H1 (cell line): ENCODE data around the gene RTTN. TPM values are rescaled to one million over a fixed set of nuclear protein-coding genes. Genes with fewer than 3 reads are reported as not detected.

Experiments
- CTCF ChIA-PET: fragments of 300-600 bp; sonication (Branson Sonifier 250); formaldehyde crosslinking; loops from one replicate; lab custom pipeline; 2021; ENCODE audit not compliant: partially characterized antibody; lab: Charles Lee
- POLR2A ChIA-PET: fragments of 300-600 bp; sonication (Branson Sonifier 250); formaldehyde crosslinking; loops from one replicate; lab custom pipeline; 2021; ENCODE audit warnings: inconsistent platforms; ENCODE audit not compliant: partially characterized antibody; lab: Charles Lee
- DNase-seq, 2 experiments: peaks; one replicate each; pipeline versions ENCODE4 v3.0.0 to v3.0.0-alpha.2; 2010 to 2022; ENCODE audit warnings: low spot score in 2 of 2, low read depth in 1 of 2, mixed read lengths in 1 of 2
- FAIRE-seq: peaks from 2 replicates; lab custom pipeline; 2011; peaks lifted over from hg19 to GRCh38; lab: Jason Lieb, UNC
- H2AFZ ChIP-seq: 2 replicates; pipeline ENCODE4 v1.8.1; 2012; ENCODE audit warnings: low read length, inconsistent platforms
- H2AK5ac ChIP-seq: 2 replicates; pipeline ENCODE4 v1.6.1; 2013; ENCODE audit warnings: low read depth, low read length
- H2BK120ac ChIP-seq: replicated peaks from 2 replicates; pipeline ENCODE3; 2013; ENCODE audit warnings: low read depth, low read length, inconsistent platforms
- H2BK12ac ChIP-seq: 2 replicates; pipeline ENCODE4 v1.6.1; 2013; ENCODE audit warnings: low read depth, low read length
- H2BK15ac ChIP-seq: 2 replicates; pipeline ENCODE4 v1.6.1; 2013; ENCODE audit warnings: low read length
- H2BK20ac ChIP-seq: 2 replicates; pipeline ENCODE4 v1.6.1; 2013; ENCODE audit warnings: low read length
- H2BK5ac ChIP-seq: 2 replicates; pipeline ENCODE4 v1.6.1; 2013; ENCODE audit warnings: low read depth, low read length
- H3K14ac ChIP-seq: 2 replicates; pipeline ENCODE4 v1.6.1; 2013; ENCODE audit warnings: inconsistent platforms; ENCODE audit not compliant: insufficient read length
- H3K18ac ChIP-seq: 2 replicates; pipeline ENCODE4 v1.6.1; 2013; ENCODE audit warnings: low read length; ENCODE audit errors: extremely low read depth
- H3K23ac ChIP-seq: 2 replicates; pipeline ENCODE4 v1.6.1; 2013; ENCODE audit warnings: inconsistent platforms; ENCODE audit not compliant: insufficient read length
- H3K23me2 ChIP-seq: 2 replicates; pipeline ENCODE4 v1.6.1; 2013; ENCODE audit warnings: low read depth, low read length
- H3K27ac ChIP-seq: 2 replicates; pipeline ENCODE4 v1.6.1; 2011; ENCODE audit warnings: low read depth, low read length, inconsistent platforms
- H3K27me3 ChIP-seq, 4 experiments: replicated peaks in 1 of 4; 1 replicate in 1 of 4; 2 replicates in 3 of 4; pipeline versions ENCODE4 v1.6.1 to v1.8.1; 2011 to 2013; ENCODE audit warnings: low read length in 3 of 4, mild to moderate bottlenecking in 3 of 4, inconsistent platforms in 2 of 4, mixed read lengths in 2 of 4, moderate library complexity in 1 of 4; ENCODE audit not compliant: control insufficient read depth in 3 of 4, insufficient read depth in 3 of 4; ENCODE audit errors: extremely low read depth in 1 of 4
- H3K36me3 ChIP-seq, 4 experiments: 2 replicates each; pipeline versions ENCODE4 v1.6.1 to v1.8.1; 2011 to 2013; ENCODE audit warnings: mild to moderate bottlenecking in 4 of 4, low read length in 3 of 4, moderate library complexity in 2 of 4, control low read depth in 1 of 4, inconsistent platforms in 1 of 4; ENCODE audit not compliant: insufficient read depth in 4 of 4, control insufficient read depth in 2 of 4
- H3K4ac ChIP-seq: replicated peaks from 2 replicates; pipeline ENCODE3; 2013; ENCODE audit warnings: low read length, low read depth, mixed read lengths, inconsistent platforms; ENCODE audit not compliant: insufficient read length
- H3K4me1 ChIP-seq, 4 experiments: replicated peaks in 1 of 4; 1 replicate in 1 of 4; 2 replicates in 3 of 4; pipeline versions ENCODE4 v1.6.1 to v1.8.1; 2011 to 2013; ENCODE audit warnings: low read length in 3 of 4, inconsistent platforms in 2 of 4, mixed read lengths in 1 of 4; ENCODE audit not compliant: insufficient read depth in 4 of 4, control insufficient read depth in 3 of 4
- H3K4me2 ChIP-seq, 2 experiments: 2 replicates each; pipeline versions ENCODE4 v1.6.1 to v1.8.1; 2011 to 2013; ENCODE audit warnings: low read depth in 2 of 2, low read length in 2 of 2, control low read depth in 1 of 2, inconsistent platforms in 1 of 2, mild to moderate bottlenecking in 1 of 2; ENCODE audit not compliant: insufficient read depth in 1 of 2
- H3K4me3 ChIP-seq, 4 experiments: fragments of 200-600, 300-600 bp in 1 of 4; sonication (generic), shearing (Covaris generic), sonication (Bioruptor Twin) in 1 of 4; 2 replicates each; pipeline versions ENCODE4 v1.5.1 to v1.8.1; 2011 to 2016; ENCODE audit warnings: low read length in 4 of 4, low read depth in 3 of 4, control low read depth in 2 of 4, inconsistent platforms in 2 of 4, mild to moderate bottlenecking in 2 of 4, mixed read lengths in 1 of 4, moderate library complexity in 1 of 4; ENCODE audit not compliant: insufficient read depth in 2 of 4; ENCODE audit errors: extremely low read depth in 1 of 4
- H3K56ac ChIP-seq: replicated peaks from 2 replicates; pipeline ENCODE3; 2013; ENCODE audit warnings: low read depth, mild to moderate bottlenecking, mixed read lengths, low read length, inconsistent platforms; ENCODE audit not compliant: insufficient read length
- H3K79me1 ChIP-seq: 2 replicates; pipeline ENCODE4 v1.6.1; 2013; ENCODE audit warnings: low read depth, low read length, control low read depth
- H3K79me2 ChIP-seq, 2 experiments: 2 replicates each; pipeline versions ENCODE4 v1.6.1 to v1.8.1; 2012 to 2013; ENCODE audit warnings: low read length in 2 of 2, mild to moderate bottlenecking in 2 of 2, inconsistent platforms in 1 of 2; ENCODE audit not compliant: insufficient read depth in 2 of 2, control insufficient read depth in 1 of 2
- H3K9ac ChIP-seq, 4 experiments: replicated peaks in 1 of 4; 1 replicate in 1 of 4; 2 replicates in 3 of 4; pipeline versions ENCODE4 v1.6.1 to v1.8.1; 2011 to 2013; ENCODE audit warnings: low read depth in 3 of 4, low read length in 3 of 4, control low read depth in 2 of 4, mild to moderate bottlenecking in 2 of 4, moderate library complexity in 2 of 4, inconsistent platforms in 1 of 4; ENCODE audit errors: extremely low read depth in 1 of 4
- H3K9me3 ChIP-seq, 2 experiments: 2 replicates each; pipeline versions ENCODE4 v1.6.1 to v1.8.1; 2012 to 2013; ENCODE audit warnings: mild to moderate bottlenecking in 2 of 2, moderate library complexity in 2 of 2, control low read depth in 1 of 2, inconsistent platforms in 1 of 2, low read depth in 1 of 2, low read length in 1 of 2, mixed read lengths in 1 of 2; ENCODE audit not compliant: insufficient read depth in 2 of 2
- H4K20me1 ChIP-seq, 2 experiments: replicated peaks in 1 of 2; 2 replicates each; pipeline versions ENCODE3 to v1.8.1; 2011 to 2013; ENCODE audit warnings: inconsistent platforms in 2 of 2, low read length in 2 of 2, mild to moderate bottlenecking in 1 of 2; ENCODE audit not compliant: insufficient read depth in 2 of 2, control insufficient read depth in 1 of 2
- H4K5ac ChIP-seq: 2 replicates; pipeline ENCODE4 v1.6.1; 2013; ENCODE audit warnings: low read length, low read depth, mixed read lengths, inconsistent platforms; ENCODE audit not compliant: insufficient read length
- H4K8ac ChIP-seq: 2 replicates; pipeline ENCODE4 v1.8.0; 2013; ENCODE audit warnings: mild to moderate bottlenecking, moderate library complexity, low read length, inconsistent platforms; ENCODE audit not compliant: insufficient read depth; ENCODE audit errors: extremely low read depth
- H4K91ac ChIP-seq: replicated peaks from 2 replicates; pipeline ENCODE3; 2013; ENCODE audit warnings: low read length, mixed read lengths, inconsistent platforms; ENCODE audit not compliant: insufficient read length
- CTBP2 ChIP-seq: IDR thresholded peaks from 2 replicates; pipeline ENCODE4 v1.7.0; 2011; ENCODE audit warnings: borderline replicate concordance, mild to moderate bottlenecking, moderate library complexity, mixed read lengths, low read length; ENCODE audit not compliant: insufficient read depth, insufficient read length
- E2F6 ChIP-seq: IDR thresholded peaks from 2 replicates; pipeline ENCODE4 v1.6.1; 2012; ENCODE audit warnings: inconsistent platforms
- KDM4A ChIP-seq: IDR thresholded peaks from one replicate; pipeline ENCODE4 v1.7.1; 2012; ENCODE audit warnings: low read depth, mild to moderate bottlenecking, moderate library complexity, low read length, inconsistent platforms; ENCODE audit not compliant: severe bottlenecking
- POLR2A ChIP-seq, 2 experiments: IDR thresholded peaks; 1 replicate in 1 of 2; 2 replicates in 1 of 2; pipeline ENCODE4 v1.6.1; 2011; ENCODE audit warnings: low read depth in 2 of 2, low read length in 2 of 2, mild to moderate bottlenecking in 2 of 2; ENCODE audit errors: control extremely low read depth in 1 of 2
- POU5F1 ChIP-seq: IDR thresholded peaks from 2 replicates; pipeline ENCODE4 v1.6.1; 2011; ENCODE audit warnings: low read depth, mild to moderate bottlenecking, low read length, moderate library complexity
- RNF2 ChIP-seq: fragments of 200-900, 300-1000 bp; sonication (generic); IDR thresholded peaks from 2 replicates; pipeline ENCODE4 v1.7.1; 2016; ENCODE audit warnings: borderline replicate concordance, low read depth, mild to moderate bottlenecking, antibody characterized with exemption, low read length; ENCODE audit not compliant: poor library complexity, severe bottlenecking; ENCODE audit errors: missing control alignments
- SAP30 ChIP-seq: fragments of 300-600 bp; sonication (generic); IDR thresholded peaks from 2 replicates; pipeline ENCODE4 v1.7.1; 2012; ENCODE audit warnings: low read length, moderate library complexity, mild to moderate bottlenecking, inconsistent platforms; ENCODE audit not compliant: insufficient read depth, insufficient replicate concordance
- SIN3A ChIP-seq, 2 experiments: IDR thresholded peaks in 1 of 2; conservative IDR thresholded peaks in 1 of 2; 2 replicates each; pipeline ENCODE4 v1.6.1; 2011 to 2012; ENCODE audit warnings: low read length in 2 of 2, improper control_type of control experiment in 1 of 2, low read depth in 1 of 2, mild to moderate bottlenecking in 1 of 2
- SRF ChIP-seq: IDR thresholded peaks from 2 replicates; pipeline ENCODE4 v1.6.1; 2011; ENCODE audit warnings: mild to moderate bottlenecking, low read depth, low read length, moderate library complexity
- YY1 ChIP-seq: IDR thresholded peaks from 2 replicates; pipeline ENCODE4 v1.6.1; 2011; ENCODE audit warnings: low read depth, mild to moderate bottlenecking, low read length
- ZNF274 ChIP-seq: IDR thresholded peaks from 2 replicates; pipeline ENCODE4 v1.7.0; 2012; ENCODE audit warnings: low read length, borderline replicate concordance; ENCODE audit errors: extremely low read depth
- WGBS, 2 experiments: shearing (Covaris generic) in 1 of 2; methylation state at CpG; one replicate each; pipeline versions ENCODE4 v1.1.6 to v1.1.7; 2013 to 2015; ENCODE audit warnings: low lambda C conversion rate in 2 of 2, mixed read lengths in 2 of 2, inconsistent platforms in 1 of 2, low coverage in 1 of 2, missing lambda C conversion rate in 1 of 2; ENCODE audit not compliant: insufficient replicate concordance in 2 of 2, insufficient coverage in 1 of 2, insufficient read length in 1 of 2; ENCODE audit errors: extremely low coverage in 1 of 2, missing lambda C conversion rate in 1 of 2; 5-methylcytosine and 5-hydroxymethylcytosine counted together
- polyA plus RNA-seq, 7 experiments: library from polyadenylated mRNA; depleted of rRNA in 3 of 7; stranded (reverse) in 5 of 7; unstranded in 2 of 7; fragments of >200 nt in 5 of 7; fragments of 200-250 nt in 2 of 7; gene quantifications; 1 replicate in 5 of 7; 2 replicates in 1 of 7; 4 replicates in 1 of 7; pipeline versions ENCODE4 v1.2.1 to v1.2.3, GENCODE V29; 2011 to 2013; ENCODE audit warnings: missing spikeins in 2 of 7, mixed read lengths in 2 of 7
- total RNA-seq: library from RNA; stranded (reverse); fragmentation: NEBNext Ultra II Directional; extraction: Animal tissue kit (Norgen Biotek cat#: 25700); gene quantifications from 2 replicates; pipeline ENCODE4 v1.2.1, GENCODE V29; 2021

RTTN gene
- total and polyA plus RNA-seq, 2 of the 8 experiments (the other 6 are each of a cell fraction or from before 2014, with no cell fraction given): 9.1 to 21.4 TPM

- Histone ChIP-seq H3K4me3 (no peak overlapping the region), H2AFZ (no peak overlapping the region), H3K23ac (no peak overlapping the region), H3K27me3 (no peaks in the 10 kb centered on the region), H3K79me1 (no peaks in the 10 kb centered on the region), H4K20me1 (no peaks in the 10 kb centered on the region), H2BK120ac (no peak overlapping the region), H4K5ac (no peak overlapping the region), H3K4me2 (no peak overlapping the region), H3K4ac (no peak overlapping the region), H3K18ac (no peak overlapping the region), H3K9ac (no peak overlapping the region), H2BK15ac (no peak overlapping the region), H3K79me2 (no peaks in the 10 kb centered on the region), H3K9me3 (no peaks in the 10 kb centered on the region), H3K27ac (no peak overlapping the region), H2AK5ac (no peak overlapping the region), H3K23me2 (no peaks in the 10 kb centered on the region), H3K56ac (no peak overlapping the region), H3K4me1 (no peaks in the 10 kb centered on the region), H3K14ac (no peak overlapping the region), H2BK5ac (no peak overlapping the region), H2BK20ac (no peak overlapping the region), H4K91ac (no peak overlapping the region), H2BK12ac (no peak overlapping the region), H3K36me3 (peaks cover 0 to 3% (median 0%) of the 10 kb centered on the region in 4 experiments; a peak in 1 of 8 replicates), H4K8ac (no peak overlapping the region)
- ChIA-PET POLR2A (no interaction called here), CTCF (interaction anchor here (1.1 to 2.7 kb wide), 3 partner anchors 26 to 284 kb away, joined by 3 to 7 read pairs (median 5); no protein-coding TSS in a partner anchor)
- DNase-seq (no peak), FAIRE-seq (no peak)
- WGBS, 2 experiments: 90% methylated on average over 4 of the region's 4 CpGs; no CpG with 5 or more reads in 1 of the 2 experiments
- no peak for TF ChIP-seq ZNF274
- no peak for TF ChIP-seq CTBP2
- TF ChIP-seq SRF: no peak
- no peak for TF ChIP-seq POU5F1
- no peak for TF ChIP-seq KDM4A
- no peak for TF ChIP-seq RNF2
- TF ChIP-seq YY1: no peak
- TF ChIP-seq SAP30: no peak
- no peak for TF ChIP-seq SIN3A (conservative IDR thresholded peaks at IDR 0.05 in 1 of 2, IDR thresholded peaks at IDR 0.05 in 1 of 2; ENCODE audit: low read depth in 1 of 2, low read length in 2 of 2)
- no peak for TF ChIP-seq E2F6
- no peak for TF ChIP-seq POLR2A (IDR thresholded peaks at IDR 0.05; ENCODE audit: control extremely low read depth in 1 of 2, low read depth in 2 of 2, low read length in 2 of 2)
Observed at GRCh38 chr18:70169747-70170146, 35.7 kb downstream of the RTTN start.
